GM20431 (cell line): Measurements from ENCODE around the gene SRF.

ENCODE experiments used
- in situ Hi-C: fragments of 300-500 bp; cut with MseI, MboI; formaldehyde crosslinking; loops from one replicate; pipeline ENCODE4 v1.15.0; 2020; ENCODE audit warnings: low sequenced_read_pairs; ENCODE audit not compliant: unreplicated experiment

SRF gene

GRCh38 chr6:43204271-43205105 is 33.4 kb downstream of the SRF start:
- in situ Hi-C loops, result no loop called here

GRCh38 chr6:43205849-43206248 is 34.8 kb downstream of the SRF start:
- in situ Hi-C loops, result no loop called here

GRCh38 chr6:43207286-43207685 is 36.2 kb downstream of the SRF start:
- in situ Hi-C loops, result no loop called here

GRCh38 chr6:43211955-43212354 is 40.9 kb downstream of the SRF start:
- in situ Hi-C loops, result no loop called here

- in situ Hi-C loops, result no loop called here
Measured at GRCh38 chr6:43213431-43213830, 42.4 kb downstream of the SRF start.

GRCh38 chr6:43215066-43215465 is 44.0 kb downstream of the SRF start:
- in situ Hi-C loops, result no loop called here

- in situ Hi-C loops, result no loop called here
Measured at GRCh38 chr6:43216200-43216599, 45.1 kb downstream of the SRF start.

- in situ Hi-C loops, result no loop called here
Measured at GRCh38 chr6:43217351-43217750, 46.3 kb downstream of the SRF start.

- in situ Hi-C loops, result no loop called here
Measured at GRCh38 chr6:43219119-43219518, 48.0 kb downstream of the SRF start.

GRCh38 chr6:43219814-43220213 is 48.7 kb downstream of the SRF start:
- in situ Hi-C loops, result no loop called here

GRCh38 chr6:43220439-43220951 is 49.4 kb downstream of the SRF start:
- in situ Hi-C loops, result no loop called here

- in situ Hi-C loops, result no loop called here
Measured at GRCh38 chr6:43221046-43221972, 50.2 kb downstream of the SRF start.

GRCh38 chr6:43222418-43223059 is 51.5 kb downstream of the SRF start:
- in situ Hi-C loops, result no loop called here

- in situ Hi-C loops, result no loop called here
Measured at GRCh38 chr6:43223175-43223574, 52.1 kb downstream of the SRF start.

GRCh38 chr6:43226192-43226851 is 55.3 kb downstream of the SRF start:
- in situ Hi-C loops, result no loop called here

GRCh38 chr6:43228951-43229802 is 58.1 kb downstream of the SRF start, which contains the start of gene DNPH1:
Gene DNPH1, minus strand, starts transcription at chr6:43229481. Its CDS starts 25 bp downstream, at chr6:43229456.
- in situ Hi-C loops, result no loop called here

GRCh38 chr6:43229803-43230620 is 58.9 kb downstream of the SRF start:
- in situ Hi-C loops, result no loop called here

- in situ Hi-C loops, result no loop called here
Measured at GRCh38 chr6:43231053-43231452, 60.0 kb downstream of the SRF start.
